Gastrocnemius medialis (tissue), 4 donors: ENCODE results near the gene DTNB. TPM values are rescaled to one million over a fixed set of nuclear protein-coding genes. Genes with fewer than 3 reads are reported as not detected.

Experiments used
- ATAC-seq, 2 donors: fragments of 150-250 bp; one replicate each; pipeline ENCODE4 v1.9.1; 2016
- DNase-seq, 2 donors: peaks; one replicate each; pipeline ENCODE4 v3.0.0-alpha.2; 2019
- H3K27ac ChIP-seq, 4 donors: fragments of 200-600 bp; sonication (generic); 1 replicate in 1 of 4; 2 replicates in 3 of 4; pipeline ENCODE4 v1.5.1; 2016 to 2018; ENCODE audit warnings: mild to moderate bottlenecking in 2 of 4, moderate library complexity in 1 of 4
- H3K27me3 ChIP-seq, 3 donors: fragments of 200-600 bp; sonication (generic) in 2 of 3; 1 replicate in 1 of 3; 2 replicates in 2 of 3; pipeline versions ENCODE4 v1.5.1 to v1.6.0; 2016 to 2019; ENCODE audit warnings: mild to moderate bottlenecking in 1 of 3, moderate library complexity in 1 of 3
- H3K36me3 ChIP-seq, 2 donors: fragments of 200-600 bp; sonication (generic) in 1 of 2; one replicate each; pipeline ENCODE4 v1.5.1; 2017 to 2018
- H3K4me1 ChIP-seq, 2 donors: fragments of 200-600 bp; sonication (generic) in 1 of 2; one replicate each; pipeline ENCODE4 v1.5.1; 2016 to 2017; ENCODE audit warnings: mild to moderate bottlenecking in 2 of 2
- H3K4me3 ChIP-seq, 4 donors: fragments of 200-600 bp; sonication (generic) in 3 of 4; 1 replicate in 1 of 4; 2 replicates in 3 of 4; pipeline ENCODE4 v1.5.1; 2016 to 2019; ENCODE audit warnings: mild to moderate bottlenecking in 2 of 4
- H3K9me3 ChIP-seq, 3 donors: fragments of 200-600 bp; sonication (generic) in 2 of 3; 1 replicate in 1 of 3; 2 replicates in 2 of 3; pipeline ENCODE4 v1.5.1; 2016 to 2019
- CTCF ChIP-seq, 5 experiments: fragments of 450-650 bp in 3 of 5; fragments of 200-600 bp in 2 of 5; sonication (generic) in 2 of 5; IDR thresholded peaks in 4 of 5; conservative IDR thresholded peaks in 1 of 5; 1 replicate in 4 of 5; 2 replicates in 1 of 5; pipeline ENCODE4 v1.5.1; 2016 to 2019; ENCODE audit warnings: antibody characterized with exemption in 5 of 5, mild to moderate bottlenecking in 3 of 5, moderate library complexity in 3 of 5
- POLR2A ChIP-seq, 2 donors: fragments of 450-650 bp; IDR thresholded peaks; one replicate each; pipeline ENCODE4 v1.6.1; 2017; ENCODE audit warnings: antibody characterized with exemption in 2 of 2, mild to moderate bottlenecking in 2 of 2, moderate library complexity in 2 of 2
- in situ Hi-C, 4 donors: fragments of 200-750 bp; cut with MboI; loops; one replicate each; pipeline versions ENCODE4 v1.15.0 to v1.8.0; 2017; ENCODE audit warnings: low sequenced_read_pairs in 4 of 4
- intact Hi-C: fragments of 100-400 bp; cut with DNase I; formaldehyde crosslinking; loops from one replicate; pipeline ENCODE4 v1.15.1; 2023; ENCODE audit warnings: low total_unique reads
- total RNA-seq, 4 donors: library from RNA; depleted of rRNA; stranded (reverse); fragments of >200 nt; gene quantifications; one replicate each; pipeline versions ENCODE4 v1.1.0 to v1.2.3, GENCODE V29; 2016

DTNB gene
- total RNA-seq, 4 donors from 2014 or later, result 1.0 to 6.6 (median 4.1) TPM

GRCh38 chr2:25424426-25425028, 248.8 kb downstream of the DTNB start:
- H3K27ac ChIP-seq, result no peak overlapping the region
- intact Hi-C loops, result no loop called here
- in situ Hi-C loops, result no loop called here
- no peaks in the 10 kb centered on the region for H3K9me3 ChIP-seq
- H3K4me1 ChIP-seq, result no peaks in the 10 kb centered on the region
- no peaks in the 10 kb centered on the region for H3K27me3 ChIP-seq
- H3K36me3 ChIP-seq, result no peaks in the 10 kb centered on the region
- no peak for ATAC-seq
- H3K4me3 ChIP-seq, result no peak overlapping the region
- TF ChIP-seq CTCF (IDR thresholded peaks at IDR 0.05 in 4 of 5, conservative IDR thresholded peaks at IDR 0.05 in 1 of 5), result no peak
- no peak for TF ChIP-seq POLR2A (IDR thresholded peaks at IDR 0.05)
- DNase-seq, result no peak

GRCh38 chr2:25421820-25422411, 251.5 kb downstream of the DTNB start:
- no peak overlapping the region for H3K4me3 ChIP-seq
- H3K4me1 ChIP-seq, result no peaks in the 10 kb centered on the region
- no peak overlapping the region for H3K27ac ChIP-seq
- TF ChIP-seq POLR2A (IDR thresholded peaks at IDR 0.05) (no peak), CTCF (IDR thresholded peaks at IDR 0.05 in 4 of 5, conservative IDR thresholded peaks at IDR 0.05 in 1 of 5) (no peak)
- ATAC-seq, result no peak
- no peaks in the 10 kb centered on the region for H3K9me3 ChIP-seq
- in situ Hi-C loops (no loop called here), intact Hi-C loops (no loop called here)
- H3K36me3 ChIP-seq, result no peaks in the 10 kb centered on the region
- no peaks in the 10 kb centered on the region for H3K27me3 ChIP-seq
- no peak for DNase-seq

- intact Hi-C loops, result no loop called here
- no peaks in the 10 kb centered on the region for H3K4me1 ChIP-seq
These were observed 252.1 kb downstream of the DTNB start for GRCh38 chr2:25421289-25421688.

GRCh38 chr2:25420820-25421237, 252.5 kb downstream of the DTNB start:
- no peaks in the 10 kb centered on the region for H3K27me3 ChIP-seq
- no peaks in the 10 kb centered on the region for H3K4me1 ChIP-seq
- H3K27ac ChIP-seq, result no peak overlapping the region
- DNase-seq, result no peak
- in situ Hi-C loops, result no loop called here
- H3K36me3 ChIP-seq, result no peaks in the 10 kb centered on the region
- H3K4me3 ChIP-seq, result no peak overlapping the region
- ATAC-seq, result no peak
- intact Hi-C loops, result no loop called here
- H3K9me3 ChIP-seq, result no peaks in the 10 kb centered on the region
- TF ChIP-seq CTCF (IDR thresholded peaks at IDR 0.05 in 4 of 5, conservative IDR thresholded peaks at IDR 0.05 in 1 of 5) (no peak), POLR2A (IDR thresholded peaks at IDR 0.05) (no peak)

More at GRCh38 chr2:25421289-25421688, 252.1 kb downstream of the DTNB start:
- TF ChIP-seq POLR2A (IDR thresholded peaks at IDR 0.05) (no peak), CTCF (IDR thresholded peaks at IDR 0.05 in 4 of 5, conservative IDR thresholded peaks at IDR 0.05 in 1 of 5) (no peak)
- in situ Hi-C loops, result no loop called here
- no peak for ATAC-seq
- no peak overlapping the region for H3K4me3 ChIP-seq
- no peaks in the 10 kb centered on the region for H3K36me3 ChIP-seq
- no peak for DNase-seq
- H3K27ac ChIP-seq, result no peak overlapping the region
- no peaks in the 10 kb centered on the region for H3K9me3 ChIP-seq
- H3K27me3 ChIP-seq, result no peaks in the 10 kb centered on the region
